HG03558 (cell line): ENCODE results near the gene KLF8.

Experiments
- ATAC-seq: cut with Tn5 transposase; IDR thresholded peaks from one replicate; pipeline ENCODE4 v1.9.1; 2021; ENCODE audit warnings: moderate number of reproducible peaks; ENCODE audit not compliant: unreplicated experiment; ENCODE audit errors: extremely low read depth

Gene KLF8

DNA sequence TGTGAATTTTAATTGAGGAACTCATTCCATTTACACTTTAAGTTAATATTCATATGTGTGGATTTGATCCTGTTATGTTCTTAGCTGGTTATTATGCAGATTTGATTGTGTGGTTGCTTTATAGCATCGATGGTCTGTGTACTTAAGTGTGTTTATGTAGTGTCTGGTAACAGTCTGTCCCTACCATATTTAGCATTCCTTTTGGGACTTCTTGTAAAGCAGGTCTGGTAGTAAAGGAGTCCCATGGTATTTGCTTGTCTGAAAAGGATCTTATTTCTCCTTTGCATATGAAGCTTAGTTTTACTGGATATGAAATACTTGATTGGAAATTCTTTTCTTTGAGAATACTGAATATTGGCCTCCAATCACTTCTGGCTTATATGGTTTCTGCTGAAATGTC is 76.6 kb downstream of the KLF8 start:
- ATAC-seq: no peak

DNA sequence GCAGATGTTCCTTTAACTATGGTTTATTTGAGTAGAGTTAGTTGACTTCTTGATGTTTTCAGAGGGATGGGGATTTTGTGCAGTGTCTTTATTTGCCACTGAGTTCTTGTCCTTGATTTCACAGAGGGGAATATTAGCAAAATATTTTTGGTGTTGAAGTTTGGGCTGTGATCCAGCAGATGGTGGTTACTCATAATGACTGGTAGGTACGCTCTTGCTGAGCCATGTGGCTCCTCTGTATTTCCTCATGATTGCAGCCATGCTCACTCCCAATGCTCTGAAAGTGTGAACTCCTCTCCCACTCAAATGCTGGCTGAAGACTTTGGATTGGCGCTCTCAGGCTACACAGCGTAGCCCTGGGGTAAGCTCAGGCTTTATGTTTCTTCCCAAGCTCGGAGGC is 77.7 kb downstream of the KLF8 start:
- no peak for ATAC-seq

DNA sequence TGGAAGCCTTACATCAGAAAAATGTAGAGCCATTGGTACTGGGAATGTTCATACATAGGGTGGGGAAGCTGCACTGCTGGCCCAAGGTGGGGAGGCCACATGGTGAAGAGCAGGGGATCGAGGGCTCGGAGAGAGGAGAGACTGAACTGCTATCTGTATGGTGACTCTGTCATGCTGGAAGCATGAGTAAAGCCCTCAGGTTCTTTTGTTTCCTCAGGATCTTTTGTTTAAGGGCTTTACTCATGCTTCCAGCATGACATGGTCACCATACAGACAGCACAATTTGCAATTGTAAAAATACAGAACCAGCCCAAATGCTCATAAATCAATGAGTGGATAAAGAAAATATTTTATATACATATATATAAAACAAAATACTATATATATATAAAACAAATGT is 78.4 kb downstream of the KLF8 start:
- no peak for ATAC-seq

DNA sequence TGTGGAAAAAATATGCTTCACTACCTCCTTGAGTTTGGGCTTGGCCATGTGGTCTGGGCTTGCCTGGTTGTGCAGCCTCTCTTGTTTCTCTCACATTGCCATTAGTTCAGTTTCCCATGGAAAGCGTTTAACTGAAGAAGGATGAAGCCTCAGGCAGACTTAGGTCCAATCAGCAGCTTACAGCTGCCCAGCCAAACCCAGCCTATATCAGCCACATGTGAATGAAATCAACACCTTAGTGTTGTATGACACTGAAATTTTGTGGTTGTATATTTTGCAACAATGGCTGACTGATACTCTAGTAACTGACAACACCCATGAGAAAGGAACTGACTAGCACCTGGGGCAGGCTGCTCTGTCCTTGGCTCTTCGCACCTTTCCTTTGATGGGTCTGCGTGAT is 81.2 kb downstream of the KLF8 start:
- ATAC-seq: no peak

DNA sequence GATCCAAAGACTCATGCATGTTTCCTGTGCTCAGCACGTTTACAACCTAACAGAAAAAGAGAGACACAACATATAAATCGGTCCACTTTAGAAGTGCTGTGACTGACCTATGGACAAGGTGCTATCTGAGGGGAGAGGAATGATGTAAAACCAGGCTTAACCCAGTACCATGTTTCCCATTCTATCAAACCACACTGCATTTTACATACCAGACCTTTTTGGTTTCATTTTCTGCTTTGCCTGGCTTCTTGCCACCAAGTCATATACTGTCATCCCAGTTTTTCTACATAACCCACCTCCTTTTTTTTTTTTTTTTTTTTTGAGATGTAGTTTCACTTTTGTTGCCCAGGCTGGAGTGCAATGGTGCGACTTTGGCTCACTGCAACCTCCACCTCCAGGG is 82.2 kb downstream of the KLF8 start:
- ATAC-seq: no peak

DNA sequence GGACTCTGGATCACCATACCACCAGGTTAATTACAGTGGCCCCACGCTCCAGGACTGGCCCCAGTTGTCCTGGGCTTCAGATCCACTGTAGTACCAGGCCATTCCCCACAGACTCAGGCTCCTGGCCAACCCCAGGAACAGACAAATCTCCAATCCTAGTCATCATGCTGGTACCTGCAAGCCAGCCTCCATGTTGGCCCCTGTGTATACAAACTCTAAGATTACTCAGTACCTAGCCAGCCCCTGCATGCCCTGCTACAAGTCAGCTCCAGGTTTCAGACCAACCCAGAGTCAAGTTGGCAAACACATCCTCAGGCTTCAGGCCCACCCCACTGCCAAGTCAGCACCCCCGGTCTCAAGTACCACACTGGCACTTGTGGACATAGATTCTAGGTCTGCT is 85.9 kb downstream of the KLF8 start:
- ATAC-seq: no peak

DNA sequence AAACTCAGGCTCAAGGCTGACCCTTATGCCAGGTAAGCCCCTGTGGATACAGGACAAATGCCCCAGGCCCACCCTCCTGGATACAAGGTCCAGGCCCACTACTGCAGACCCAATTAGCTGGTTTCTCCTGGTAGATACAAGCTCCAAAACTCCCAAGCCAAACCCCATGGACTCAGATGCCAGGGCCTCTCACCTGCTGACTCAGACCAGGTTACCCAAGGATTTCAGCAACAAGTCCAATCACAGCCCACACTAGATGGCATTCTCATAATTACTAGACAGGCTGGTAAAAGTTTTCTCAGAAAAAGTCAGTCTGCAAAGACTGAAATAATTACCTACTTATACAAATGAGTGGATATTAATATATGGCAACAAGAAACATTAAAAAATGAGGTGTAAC is 87.0 kb downstream of the KLF8 start:
- no peak for ATAC-seq
